ENCODE results near the gene CRYBG1.
"Not testable (repeated sequence)": the region's sequence is repeated elsewhere in the genome, so short reads cannot be mapped to it uniquely, and the experiment has no call there.

CRYBG1 gene

DNA sequence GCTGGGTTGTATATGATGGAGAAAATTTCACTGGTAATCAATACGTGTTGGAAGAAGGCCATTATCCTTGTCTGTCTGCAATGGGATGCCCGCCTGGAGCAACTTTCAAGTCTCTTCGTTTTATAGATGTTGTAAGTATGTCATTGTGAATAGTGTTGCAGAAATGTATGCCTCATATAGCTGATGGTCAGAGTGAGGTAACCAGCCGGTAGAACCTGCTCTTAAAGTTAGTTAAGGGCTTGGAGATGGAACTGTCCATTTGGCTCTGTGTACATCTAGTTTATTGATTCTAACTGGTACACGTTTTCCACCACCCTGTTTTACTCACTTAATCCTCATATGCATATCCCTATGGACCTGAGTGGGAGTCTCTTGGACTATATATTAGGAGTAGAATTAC, 195.2 kb downstream of the CRYBG1 start:
- Mint-ChIP-seq H3K9me3 (peaks cover 3% of the 10 kb centered on the region), H3K27me3 (no peaks in the 10 kb centered on the region), H3K27ac (no peak overlapping the region), H3K36me3 (ENCODE audit: low read depth) (peaks cover 54% of the 10 kb centered on the region), H3K4me3 (no peak overlapping the region), H3K4me1 (peaks cover 32% of the 10 kb centered on the region)
- no peak for DNase-seq
- ATAC-seq, result no peak

DNA sequence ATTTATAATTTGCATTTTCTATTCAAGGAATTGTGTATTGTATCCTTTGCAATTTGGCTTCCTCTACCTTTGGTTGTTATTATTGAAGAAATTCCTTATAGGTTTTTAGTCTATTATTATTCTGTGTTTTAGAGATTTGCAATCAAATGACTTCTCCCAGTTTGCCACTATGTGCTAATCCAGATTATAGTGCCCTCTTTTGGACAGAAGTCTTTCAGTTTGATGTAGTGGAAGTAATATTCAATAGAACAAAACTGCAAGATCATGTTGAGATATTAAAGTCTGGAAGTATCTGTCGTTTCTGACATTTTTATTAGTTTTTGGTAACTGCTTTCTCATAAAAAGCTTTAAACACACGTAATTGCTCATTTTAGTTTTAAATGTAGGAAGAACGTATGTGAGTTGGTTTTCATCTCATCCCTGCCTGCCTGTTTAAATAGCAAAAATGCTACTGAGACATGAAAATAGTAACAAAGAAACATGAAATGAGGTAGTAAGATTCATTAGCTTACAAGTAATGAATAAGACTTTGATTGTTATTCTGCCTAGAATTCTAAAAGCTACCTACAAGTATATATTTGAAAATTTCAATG, 195.9 kb downstream of the CRYBG1 start:
- ATAC-seq (no peak), DNase-seq (no peak)
- Mint-ChIP-seq H3K9me3 (no peaks in the 10 kb centered on the region), H3K27me3 (no peaks in the 10 kb centered on the region), H3K4me3 (no peak overlapping the region), H3K36me3 (ENCODE audit: low read depth) (peaks cover 53% of the 10 kb centered on the region), H3K27ac (no peak overlapping the region), H3K4me1 (peaks cover 39% of the 10 kb centered on the region)

DNA sequence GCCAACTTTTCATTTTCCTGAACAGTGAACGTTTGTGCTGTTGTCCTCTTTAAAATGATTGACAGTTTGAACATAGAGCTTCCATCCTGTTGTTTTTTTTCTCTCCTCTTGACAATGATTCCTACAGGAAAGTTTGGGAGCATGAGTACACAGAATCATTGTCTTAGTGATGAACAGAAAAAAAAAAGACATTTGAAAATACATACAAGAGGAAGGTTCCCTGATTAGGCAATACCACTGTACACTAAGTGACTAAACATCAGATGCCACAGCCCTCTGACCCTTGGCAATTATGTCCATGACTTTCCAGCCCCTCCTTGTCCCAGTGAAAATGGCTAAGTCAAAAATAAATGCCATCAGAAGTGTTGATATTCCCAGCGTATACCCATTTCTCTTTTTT, 197.3 kb downstream of the CRYBG1 start:
- Mint-ChIP-seq H3K4me3 (no peak overlapping the region), H3K27me3 (no peaks in the 10 kb centered on the region), H3K36me3 (ENCODE audit: low read depth) (peaks cover 47% of the 10 kb centered on the region), H3K9me3 (no peaks in the 10 kb centered on the region), H3K27ac (no peak overlapping the region), H3K4me1 (peaks cover 35% of the 10 kb centered on the region)
- DNase-seq, result no peak
- ATAC-seq, result no peak

DNA sequence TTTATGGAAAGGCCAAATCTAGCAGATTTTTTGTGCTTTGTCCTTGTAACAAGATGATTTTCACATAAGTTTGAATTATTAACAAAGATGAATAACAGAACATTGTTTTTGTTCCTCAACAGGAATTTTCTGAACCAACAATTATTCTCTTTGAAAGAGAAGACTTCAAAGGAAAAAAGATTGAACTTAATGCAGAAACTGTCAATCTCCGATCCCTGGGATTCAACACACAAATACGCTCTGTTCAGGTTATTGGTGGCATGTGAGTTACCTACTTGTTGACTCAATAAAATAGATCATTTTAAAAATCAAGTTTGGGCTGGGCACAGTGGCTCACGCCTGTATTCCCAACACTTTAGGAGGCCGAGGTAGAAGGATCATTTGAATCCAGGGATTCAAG, 197.8 kb downstream of the CRYBG1 start:
- ATAC-seq (no peak), DNase-seq (no peak)
- Mint-ChIP-seq H3K9me3 (no peaks in the 10 kb centered on the region), H3K27me3 (no peaks in the 10 kb centered on the region), H3K36me3 (ENCODE audit: low read depth) (peaks cover 41% of the 10 kb centered on the region), H3K4me1 (peaks cover 29% of the 10 kb centered on the region), H3K27ac (no peak overlapping the region), H3K4me3 (no peak overlapping the region)

DNA sequence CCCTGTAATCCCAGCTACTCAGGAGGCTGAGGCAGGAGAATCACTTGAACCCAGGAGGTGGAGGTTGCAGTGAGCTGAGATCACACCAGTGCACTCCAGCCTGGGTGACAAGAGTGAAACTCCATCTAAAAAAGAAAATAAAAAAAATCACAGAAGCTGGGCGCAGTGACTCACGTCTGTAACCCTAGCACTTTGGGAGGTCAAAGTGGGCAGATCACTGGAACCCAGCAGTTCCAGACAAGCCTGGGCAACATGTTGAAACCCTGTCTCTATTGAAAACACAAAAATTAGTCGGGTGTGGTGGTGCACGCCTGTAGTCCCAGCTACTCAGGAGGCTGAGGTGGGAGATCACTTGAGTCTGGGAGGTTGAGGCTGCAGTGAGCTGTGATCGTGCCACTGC, 199.1 kb downstream of the CRYBG1 start:
- Mint-ChIP-seq H3K36me3 (ENCODE audit: low read depth) (peaks cover 39% of the 10 kb centered on the region), H3K4me1 (peaks cover 24% of the 10 kb centered on the region)
- H3K27ac Mint-ChIP-seq, H3K27me3 Mint-ChIP-seq, DNase-seq, H3K4me3 Mint-ChIP-seq, H3K9me3 Mint-ChIP-seq: not testable (repeated sequence)
- peak; percentile 20 for ATAC-seq

DNA sequence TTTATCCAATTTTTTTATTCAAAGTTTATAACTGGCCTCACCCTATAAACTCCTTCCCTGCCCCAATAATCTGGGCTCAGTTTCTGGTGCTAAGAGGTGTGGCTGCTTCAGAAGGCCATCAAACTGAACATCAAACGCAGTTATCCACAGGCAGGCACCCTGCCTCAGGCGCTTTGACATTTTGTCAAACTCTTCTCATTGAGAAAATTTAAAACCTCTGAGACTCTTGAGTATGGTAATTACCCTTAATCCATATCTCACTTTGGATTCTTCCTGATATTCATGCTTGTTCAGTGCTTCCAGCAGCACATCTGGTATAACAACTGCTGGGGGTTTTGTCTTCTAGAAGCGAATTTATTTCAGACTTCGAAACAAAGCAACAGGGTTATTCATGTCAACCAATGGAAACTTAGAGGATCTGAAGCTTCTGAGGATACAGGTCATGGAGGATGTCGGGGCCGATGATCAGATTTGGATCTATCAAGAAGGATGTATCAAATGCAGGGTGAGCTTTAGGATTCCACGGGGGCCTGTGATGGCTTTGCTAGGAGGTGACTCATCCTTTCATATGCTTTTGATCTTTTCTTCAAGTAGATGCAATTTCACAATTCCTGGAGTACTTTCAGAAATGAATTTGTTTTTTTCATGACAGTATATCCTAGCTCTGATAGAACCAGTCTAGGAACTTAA, 200.6 kb downstream of the CRYBG1 start:
- peaks cover 24% of the 10 kb centered on the region for H3K4me1 Mint-ChIP-seq
- H3K36me3 Mint-ChIP-seq (ENCODE audit: low read depth), result peaks cover 43% of the 10 kb centered on the region
- DNase-seq, result no peak
- ATAC-seq, result peak; percentile 77
- no peaks in the 10 kb centered on the region for H3K27me3 Mint-ChIP-seq
- peak overlapping the region; percentile 23 for H3K27ac Mint-ChIP-seq
- no peak overlapping the region for H3K4me3 Mint-ChIP-seq
- no peaks in the 10 kb centered on the region for H3K9me3 Mint-ChIP-seq

DNA sequence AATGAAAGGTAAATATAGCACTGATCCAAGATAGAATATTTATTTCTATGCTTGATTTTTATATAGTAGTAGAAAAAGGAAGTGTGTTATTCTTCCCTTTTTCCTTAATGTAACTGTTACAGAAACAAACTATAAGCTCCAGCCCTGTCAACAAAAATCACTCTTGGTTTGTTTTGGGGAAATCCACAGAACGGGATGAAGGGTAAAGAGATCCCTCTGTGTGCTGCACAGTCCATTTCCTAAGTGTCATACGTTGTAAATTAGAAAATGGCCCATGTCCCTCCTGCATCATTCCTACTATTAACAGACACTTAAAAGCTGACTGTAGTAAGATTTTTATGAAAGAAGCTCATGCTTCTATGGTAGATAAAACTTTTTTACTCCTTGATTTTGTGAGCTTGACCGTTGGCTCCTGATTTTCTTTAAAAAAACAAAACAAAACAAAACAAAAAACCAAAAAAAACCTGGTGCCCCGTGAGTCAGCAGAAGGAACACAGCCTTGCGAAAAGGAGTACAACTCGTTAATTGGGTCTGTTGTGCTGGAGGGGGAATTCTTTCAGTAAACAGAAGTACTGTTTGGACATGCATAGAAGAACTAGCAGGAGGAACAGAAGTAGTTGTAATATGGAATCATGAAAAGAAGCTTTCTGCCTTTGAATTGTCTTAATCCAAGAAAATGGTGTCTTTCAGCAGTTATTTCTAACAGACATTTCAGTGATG, 201.3 kb downstream of the CRYBG1 start:
- Mint-ChIP-seq H3K27ac (peak overlapping the region; percentile 23), H3K9me3 (no peaks in the 10 kb centered on the region), H3K36me3 (ENCODE audit: low read depth) (peaks cover 46% of the 10 kb centered on the region), H3K4me3 (no peak overlapping the region), H3K27me3 (no peaks in the 10 kb centered on the region), H3K4me1 (peaks cover 24% of the 10 kb centered on the region)
- DNase-seq (no peak), ATAC-seq (no peak)

DNA sequence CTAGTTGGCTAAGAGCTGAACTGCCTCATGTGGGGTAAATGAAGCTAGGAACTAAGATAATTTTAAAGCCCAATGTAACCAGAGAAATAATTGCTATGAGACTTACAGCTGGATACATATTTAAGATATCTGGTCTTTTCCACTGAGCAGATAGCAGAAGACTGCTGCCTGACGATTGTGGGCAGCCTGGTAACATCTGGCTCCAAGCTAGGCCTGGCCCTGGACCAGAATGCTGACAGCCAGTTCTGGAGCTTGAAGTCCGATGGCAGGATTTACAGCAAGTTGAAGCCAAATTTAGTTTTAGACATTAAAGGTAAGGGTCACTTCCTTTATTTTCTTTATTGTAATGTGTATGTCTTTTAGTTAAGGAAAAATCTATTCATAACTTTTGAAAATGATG, 203.1 kb downstream of the CRYBG1 start:
- Mint-ChIP-seq H3K4me1 (peaks cover 28% of the 10 kb centered on the region), H3K36me3 (ENCODE audit: low read depth) (peaks cover 42% of the 10 kb centered on the region), H3K9me3 (no peaks in the 10 kb centered on the region), H3K4me3 (no peak overlapping the region), H3K27me3 (no peaks in the 10 kb centered on the region), H3K27ac (no peak overlapping the region)
- ATAC-seq (no peak), DNase-seq (no peak)

DNA sequence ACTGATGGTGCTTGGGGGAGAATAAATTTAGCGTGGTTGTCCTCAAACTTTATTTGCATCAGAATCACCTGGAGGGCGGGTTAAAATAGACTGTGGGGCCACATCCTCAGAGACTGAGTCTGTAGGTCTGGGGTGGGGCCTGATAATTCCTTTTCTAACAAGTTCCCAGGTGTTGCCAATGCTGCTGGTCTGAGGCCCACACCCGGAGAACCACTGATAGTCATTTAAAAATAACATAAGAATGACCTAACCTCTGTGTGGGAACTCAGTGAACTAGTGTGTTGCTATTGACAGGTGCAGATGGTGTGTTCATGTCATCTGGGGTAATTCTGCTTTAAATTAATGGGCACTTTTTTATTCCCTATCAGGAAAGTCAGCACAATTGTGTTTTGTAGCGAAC, 204.0 kb downstream of the CRYBG1 start:
- no peak overlapping the region for H3K27ac Mint-ChIP-seq
- no peak for ATAC-seq
- peaks cover 38% of the 10 kb centered on the region for H3K36me3 Mint-ChIP-seq (ENCODE audit: low read depth)

DNA sequence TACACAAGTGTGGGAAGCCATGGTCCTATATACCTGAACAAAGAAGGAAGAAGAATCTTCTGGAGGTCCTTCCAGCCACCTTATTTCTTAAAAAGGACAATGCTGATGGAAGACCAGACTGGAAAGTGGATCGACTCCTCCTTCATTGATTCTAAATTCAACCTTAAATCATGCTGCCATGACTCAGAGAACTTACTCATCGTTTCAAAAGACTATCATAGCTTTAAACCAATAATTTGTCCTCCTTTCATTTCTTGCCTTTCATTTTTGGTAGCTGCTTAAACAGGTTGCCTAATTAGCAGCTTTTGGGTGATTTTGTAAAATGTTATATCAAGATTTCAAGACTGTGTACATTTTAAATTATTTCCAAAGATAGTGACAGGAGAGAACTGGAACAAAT, 208.0 kb downstream of the CRYBG1 start:
- Mint-ChIP-seq H3K4me1 (peaks cover 6% of the 10 kb centered on the region), H3K27ac (peak overlapping the region; percentile 29), H3K27me3 (no peaks in the 10 kb centered on the region), H3K36me3 (ENCODE audit: low read depth) (peaks cover 35% of the 10 kb centered on the region), H3K9me3 (no peaks in the 10 kb centered on the region), H3K4me3 (no peak overlapping the region)
- no peak for ATAC-seq
- DNase-seq, result no peak

More for the DNA sequence above, 204.0 kb downstream of the CRYBG1 start:
- H3K9me3 Mint-ChIP-seq, result no peaks in the 10 kb centered on the region
- H3K4me3 Mint-ChIP-seq, result no peak overlapping the region
- H3K27me3 Mint-ChIP-seq, result no peaks in the 10 kb centered on the region
- peaks cover 29% of the 10 kb centered on the region for H3K4me1 Mint-ChIP-seq
- DNase-seq, result no peak

DNA sequence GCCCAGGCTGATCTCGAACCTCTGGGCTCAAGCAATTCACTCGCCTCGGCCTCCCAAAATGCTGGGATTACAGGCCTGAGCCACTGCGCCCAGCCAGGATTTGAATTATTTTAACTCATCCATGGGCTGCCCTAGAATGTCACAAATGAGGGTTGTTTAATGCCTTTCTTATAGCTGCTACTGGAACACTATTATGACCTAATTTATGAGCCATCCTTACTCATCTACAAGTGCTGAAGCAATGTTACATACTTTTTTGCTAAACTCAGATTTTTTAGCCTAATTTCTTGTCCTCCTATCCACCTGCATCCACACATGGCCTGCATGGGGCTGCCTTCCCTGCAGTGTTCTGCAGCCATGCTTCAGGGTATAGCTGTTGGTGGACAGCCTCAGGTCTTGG, 208.9 kb downstream of the CRYBG1 start:
- DNase-seq, result no peak
- Mint-ChIP-seq H3K27ac (no peak overlapping the region), H3K4me3 (no peak overlapping the region), H3K36me3 (ENCODE audit: low read depth) (peaks cover 28% of the 10 kb centered on the region), H3K4me1 (peaks cover 6% of the 10 kb centered on the region), H3K27me3 (no peaks in the 10 kb centered on the region), H3K9me3 (no peaks in the 10 kb centered on the region)
- ATAC-seq, result no peak

DNA sequence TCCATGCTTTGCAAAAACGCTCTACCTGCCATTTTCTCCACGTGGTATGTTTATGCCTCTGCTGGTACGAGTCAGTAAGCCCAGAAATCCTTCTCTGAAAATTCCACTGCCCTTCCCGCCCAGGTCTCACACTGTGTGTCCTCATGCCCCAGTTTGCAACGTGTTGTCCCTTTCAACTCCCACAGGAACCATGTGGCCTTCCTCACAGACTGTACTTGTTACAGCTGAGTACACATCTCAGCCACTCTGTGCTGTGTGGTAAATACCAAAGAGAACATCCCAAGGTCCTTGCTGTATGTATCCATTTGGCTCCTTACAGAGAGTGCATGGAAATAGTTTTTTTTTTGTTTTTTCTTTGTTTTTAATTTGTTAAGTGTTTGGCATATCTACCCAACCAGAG, 211.9 kb downstream of the CRYBG1 start:
- DNase-seq, result no peak
- no peak overlapping the region for H3K27ac Mint-ChIP-seq
- H3K9me3 Mint-ChIP-seq, result no peaks in the 10 kb centered on the region
- H3K36me3 Mint-ChIP-seq (ENCODE audit: low read depth), result peaks cover 13% of the 10 kb centered on the region
- no peak for ATAC-seq
- peaks cover 14% of the 10 kb centered on the region for H3K4me1 Mint-ChIP-seq
- H3K27me3 Mint-ChIP-seq, result no peaks in the 10 kb centered on the region
- H3K4me3 Mint-ChIP-seq, result no peak overlapping the region

DNA sequence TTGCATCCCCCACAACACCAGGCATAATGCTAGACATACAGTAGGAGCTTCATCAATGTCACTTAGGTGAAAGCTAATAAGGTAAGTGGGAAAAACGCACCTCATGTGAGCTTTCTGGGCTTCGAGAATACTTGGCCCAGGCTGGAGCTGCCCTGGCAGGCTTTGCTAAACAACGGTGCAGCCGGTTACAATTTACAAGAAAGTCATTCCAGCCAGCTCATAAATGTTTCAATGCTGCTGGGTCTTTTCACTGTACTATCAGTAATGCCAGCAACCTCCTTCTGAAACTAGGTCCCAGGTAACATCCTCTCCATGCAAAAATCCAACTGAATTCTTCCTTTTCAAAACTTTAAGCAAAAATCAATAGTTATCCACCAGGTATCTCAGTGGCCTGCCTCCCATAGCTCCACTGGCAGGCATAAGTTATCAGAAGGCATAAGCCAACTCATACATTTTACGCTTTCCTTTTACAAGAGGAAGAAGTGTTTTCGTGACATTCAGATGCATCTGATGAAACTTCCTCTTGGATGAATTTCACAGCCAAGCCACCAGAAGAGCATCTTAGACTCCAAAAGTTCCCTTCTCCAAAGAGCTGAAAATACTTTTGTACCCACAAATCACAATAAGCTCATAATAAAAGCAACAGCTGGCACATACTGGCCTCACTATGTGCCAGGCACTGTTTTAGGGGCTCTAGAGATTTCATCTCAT, 212.5 kb downstream of the CRYBG1 start:
- DNase-seq (no peak), ATAC-seq (no peak)
- H3K4me1 Mint-ChIP-seq, result peaks cover 14% of the 10 kb centered on the region
- peaks cover 13% of the 10 kb centered on the region for H3K36me3 Mint-ChIP-seq (ENCODE audit: low read depth)
- H3K9me3 Mint-ChIP-seq, result no peaks in the 10 kb centered on the region
- no peaks in the 10 kb centered on the region for H3K27me3 Mint-ChIP-seq
- H3K27ac Mint-ChIP-seq, result no peak overlapping the region
- H3K4me3 Mint-ChIP-seq, result no peak overlapping the region

DNA sequence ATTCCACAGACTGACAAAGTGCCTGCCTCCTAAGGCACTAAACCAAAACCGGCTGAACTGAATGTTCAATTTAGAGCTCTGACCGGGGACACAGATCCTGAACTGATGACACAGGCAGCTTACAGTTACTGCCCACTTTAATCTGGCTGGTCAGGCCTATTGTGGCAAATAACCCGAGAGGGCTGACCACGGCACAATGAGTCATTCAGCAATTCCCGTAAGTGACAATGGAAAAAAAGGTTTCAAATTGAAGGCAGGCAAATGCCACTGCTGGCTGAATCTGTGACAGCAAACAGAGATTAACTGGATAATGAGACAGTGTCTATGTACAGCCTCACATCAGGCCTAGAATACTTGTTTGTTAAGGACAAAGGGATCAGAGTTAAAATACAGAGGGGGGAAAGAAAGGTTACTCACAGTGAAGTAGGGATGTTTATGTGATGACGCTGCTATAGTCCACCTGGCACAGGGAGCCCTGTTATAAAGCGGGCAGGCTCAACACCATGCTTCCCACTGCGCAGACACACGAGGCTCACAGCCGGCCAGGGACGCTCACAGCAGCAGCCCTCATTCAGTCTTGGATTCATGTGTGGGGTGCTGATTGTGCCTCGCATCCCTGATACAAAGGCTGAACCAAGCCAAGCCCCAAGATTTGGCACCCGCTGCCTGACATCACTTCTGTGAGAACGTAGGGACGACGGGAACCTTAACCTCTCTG, 214.4 kb downstream of the CRYBG1 start:
- peak; percentile 24 for ATAC-seq
- H3K36me3 Mint-ChIP-seq (ENCODE audit: low read depth), result peaks cover 7% of the 10 kb centered on the region
- peak overlapping the region; percentile 65 for H3K27ac Mint-ChIP-seq
- no peaks in the 10 kb centered on the region for H3K9me3 Mint-ChIP-seq
- DNase-seq, result no peak
- no peaks in the 10 kb centered on the region for H3K27me3 Mint-ChIP-seq
- peaks cover 9% of the 10 kb centered on the region for H3K4me1 Mint-ChIP-seq
- H3K4me3 Mint-ChIP-seq, result no peak overlapping the region
